OCI-LY1 (cell line): ENCODE results near the gene KLHL20.
"Not testable (repeated sequence)": the region's sequence is repeated elsewhere in the genome, so short reads cannot be mapped to it uniquely, and the experiment has no call there.

Source experiments
- EZH2 ChIP-seq: fragments of 200-600 bp; sonication (generic), shearing (Covaris generic); IDR thresholded peaks from 2 replicates; pipeline ENCODE4 v1.8.0; 2017; ENCODE audit warnings: borderline replicate concordance, mixed run types, mild to moderate bottlenecking, antibody characterized with exemption, low read length, moderate library complexity, mixed read lengths
- TF ChIP-seq, protein P1 (sequence below): fragments of 200-600 bp; sonication (generic), shearing (Covaris generic); IDR thresholded peaks from 2 replicates; pipeline ENCODE4 v1.5.1; 2017; ENCODE audit warnings: mild to moderate bottlenecking, antibody characterized with exemption, low read length, moderate library complexity, mixed read lengths

DNA sequence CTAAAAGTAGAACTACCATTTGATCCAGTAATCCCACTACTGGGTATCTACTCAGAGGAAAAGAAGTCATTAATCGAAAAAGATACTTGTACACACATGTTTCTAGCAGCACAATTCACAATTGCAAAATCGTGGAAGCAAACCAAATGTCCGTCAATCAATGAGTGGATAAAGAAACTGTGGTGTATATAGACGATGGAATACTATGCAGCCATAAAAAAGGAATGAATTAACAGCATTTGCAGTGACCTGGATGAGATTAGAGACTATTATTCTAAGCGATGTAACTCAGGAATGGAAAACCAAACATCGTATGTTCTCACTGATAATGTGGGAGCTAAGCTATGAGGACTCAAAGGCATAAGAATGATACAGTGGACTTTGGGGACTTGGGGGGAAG, 49.5 kb downstream of the KLHL20 start:
- TF ChIP-seq, protein P1, sequence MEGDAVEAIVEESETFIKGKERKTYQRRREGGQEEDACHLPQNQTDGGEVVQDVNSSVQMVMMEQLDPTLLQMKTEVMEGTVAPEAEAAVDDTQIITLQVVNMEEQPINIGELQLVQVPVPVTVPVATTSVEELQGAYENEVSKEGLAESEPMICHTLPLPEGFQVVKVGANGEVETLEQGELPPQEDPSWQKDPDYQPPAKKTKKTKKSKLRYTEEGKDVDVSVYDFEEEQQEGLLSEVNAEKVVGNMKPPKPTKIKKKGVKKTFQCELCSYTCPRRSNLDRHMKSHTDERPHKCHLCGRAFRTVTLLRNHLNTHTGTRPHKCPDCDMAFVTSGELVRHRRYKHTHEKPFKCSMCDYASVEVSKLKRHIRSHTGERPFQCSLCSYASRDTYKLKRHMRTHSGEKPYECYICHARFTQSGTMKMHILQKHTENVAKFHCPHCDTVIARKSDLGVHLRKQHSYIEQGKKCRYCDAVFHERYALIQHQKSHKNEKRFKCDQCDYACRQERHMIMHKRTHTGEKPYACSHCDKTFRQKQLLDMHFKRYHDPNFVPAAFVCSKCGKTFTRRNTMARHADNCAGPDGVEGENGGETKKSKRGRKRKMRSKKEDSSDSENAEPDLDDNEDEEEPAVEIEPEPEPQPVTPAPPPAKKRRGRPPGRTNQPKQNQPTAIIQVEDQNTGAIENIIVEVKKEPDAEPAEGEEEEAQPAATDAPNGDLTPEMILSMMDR, result not testable (repeated sequence)
- not testable (repeated sequence) for TF ChIP-seq EZH2
